HepG2 (cell line): ENCODE data around the gene VAMP2. TPM values are rescaled to one million over a fixed set of nuclear protein-coding genes. Genes with fewer than 3 reads are reported as not detected.

Source experiments
- HIVEP1 ChIP-seq: sonication (generic); formaldehyde crosslinking; IDR thresholded peaks from 2 replicates; pipeline ENCODE4 v1.4.0; 2020; ENCODE audit warnings: mild to moderate bottlenecking, missing genetic modification reagents
- MBD4 ChIP-seq: IDR thresholded peaks from 2 replicates; pipeline ENCODE4 v1.6.1; 2012; ENCODE audit warnings: low read length, inconsistent platforms, borderline replicate concordance
- NR3C1 ChIP-seq: sonication (generic); formaldehyde crosslinking; IDR thresholded peaks from 2 replicates; pipeline ENCODE4 v1.4.0; 2020; ENCODE audit warnings: missing genetic modification reagents
- PHF20 ChIP-seq: sonication (generic); formaldehyde crosslinking; IDR thresholded peaks from 2 replicates; pipeline ENCODE4 v1.5.0; 2020; ENCODE audit warnings: mild to moderate bottlenecking, missing genetic modification reagents
- RBM22 ChIP-seq: fragments of 200-400 bp; formaldehyde crosslinking; optimal IDR thresholded peaks from 2 replicates; pipeline ENCODE3; 2017; ENCODE audit warnings: mild to moderate bottlenecking, low read length, moderate library complexity
- RFXAP ChIP-seq: sonication (generic); formaldehyde crosslinking; IDR thresholded peaks from 2 replicates; pipeline ENCODE4 v1.4.0; 2020; ENCODE audit warnings: missing genetic modification reagents, borderline replicate concordance
- ZBTB3 ChIP-seq: sonication (generic); formaldehyde crosslinking; IDR thresholded peaks from 2 replicates; pipeline ENCODE4 v1.4.0; 2020; ENCODE audit warnings: low read depth, mild to moderate bottlenecking, moderate library complexity, missing genetic modification reagents, borderline replicate concordance
- ZNF24 ChIP-seq: fragments of 450-650 bp; IDR thresholded peaks from 2 replicates; pipeline ENCODE4 v1.6.1; 2017; ENCODE audit warnings: antibody characterized with exemption, mild to moderate bottlenecking
- ZNF670 ChIP-seq: sonication (generic); formaldehyde crosslinking; IDR thresholded peaks from 2 replicates; pipeline ENCODE4 v1.8.0; 2022; ENCODE audit warnings: mild to moderate bottlenecking, missing genetic modification reagents, borderline replicate concordance
- polyA plus RNA-seq, 8 experiments: library from polyadenylated mRNA; depleted of rRNA in 3 of 8; stranded (reverse) in 7 of 8; unstranded in 1 of 8; fragments of >200 nt; fragmentation: Illumina TruSeq in 4 of 8; extraction: Trizol in 4 of 8; gene quantifications; 2 replicates each; pipeline versions ENCODE4 v1.2.1 to v1.2.3, GENCODE V29; 2011 to 2016; ENCODE audit warnings: low read depth in 4 of 8, missing spikeins in 1 of 8, mixed read lengths in 1 of 8; ENCODE audit not compliant: insufficient read depth in 1 of 8
- total RNA-seq, 5 experiments: library from RNA; depleted of rRNA; stranded (reverse); fragments of >200 nt; fragmentation: Illumina TruSeq; extraction: Trizol; gene quantifications; 2 replicates each; pipeline ENCODE4 v1.2.3, GENCODE V29; 2016; ENCODE audit warnings: low read depth in 1 of 5
- TF ChIP-seq, protein P1 (sequence below): conservative IDR thresholded peaks from 2 replicates; pipeline ENCODE4 v1.6.1; 2018; ENCODE audit warnings: missing genetic modification reagents
- TF ChIP-seq, protein P2 (sequence below): sonication (generic); formaldehyde crosslinking; IDR thresholded peaks from 2 replicates; pipeline ENCODE4 v1.5.0; 2020; ENCODE audit warnings: missing genetic modification reagents
- TF ChIP-seq, protein P3 (sequence below): sonication (generic); formaldehyde crosslinking; IDR thresholded peaks from 2 replicates; pipeline ENCODE4 v1.4.0; 2020; ENCODE audit warnings: missing genetic modification reagents
- TF ChIP-seq, protein P4 (sequence below): sonication (generic); formaldehyde crosslinking; IDR thresholded peaks from 2 replicates; pipeline ENCODE4 v1.5.0; 2020; ENCODE audit warnings: mild to moderate bottlenecking, missing genetic modification reagents, borderline replicate concordance
- TF ChIP-seq, protein P5 (sequence below): IDR thresholded peaks from 2 replicates; pipeline ENCODE4 v1.6.1; 2016; ENCODE audit warnings: missing compliant biosample characterization, missing genetic modification reagents, borderline replicate concordance
- TF ChIP-seq, protein P6 (sequence below): IDR thresholded peaks from 2 replicates; pipeline ENCODE4 v1.6.1; 2012; ENCODE audit warnings: inconsistent platforms
- TF ChIP-seq, protein P7 (sequence below): sonication (generic); formaldehyde crosslinking; IDR thresholded peaks from 2 replicates; pipeline ENCODE4 v1.8.1; 2022; ENCODE audit warnings: mild to moderate bottlenecking, missing genetic modification reagents
- TF ChIP-seq, protein P8 (sequence below): sonication (generic); formaldehyde crosslinking; conservative IDR thresholded peaks from 2 replicates; pipeline ENCODE4 v1.8.1; 2023; ENCODE audit warnings: missing genetic modification reagents

Gene VAMP2
- total and polyA plus RNA-seq, 2 of the 13 experiments (the other 11 are each of a cell fraction or from before 2014, with no cell fraction given), result 3.9 to 17.2 TPM

DNA sequence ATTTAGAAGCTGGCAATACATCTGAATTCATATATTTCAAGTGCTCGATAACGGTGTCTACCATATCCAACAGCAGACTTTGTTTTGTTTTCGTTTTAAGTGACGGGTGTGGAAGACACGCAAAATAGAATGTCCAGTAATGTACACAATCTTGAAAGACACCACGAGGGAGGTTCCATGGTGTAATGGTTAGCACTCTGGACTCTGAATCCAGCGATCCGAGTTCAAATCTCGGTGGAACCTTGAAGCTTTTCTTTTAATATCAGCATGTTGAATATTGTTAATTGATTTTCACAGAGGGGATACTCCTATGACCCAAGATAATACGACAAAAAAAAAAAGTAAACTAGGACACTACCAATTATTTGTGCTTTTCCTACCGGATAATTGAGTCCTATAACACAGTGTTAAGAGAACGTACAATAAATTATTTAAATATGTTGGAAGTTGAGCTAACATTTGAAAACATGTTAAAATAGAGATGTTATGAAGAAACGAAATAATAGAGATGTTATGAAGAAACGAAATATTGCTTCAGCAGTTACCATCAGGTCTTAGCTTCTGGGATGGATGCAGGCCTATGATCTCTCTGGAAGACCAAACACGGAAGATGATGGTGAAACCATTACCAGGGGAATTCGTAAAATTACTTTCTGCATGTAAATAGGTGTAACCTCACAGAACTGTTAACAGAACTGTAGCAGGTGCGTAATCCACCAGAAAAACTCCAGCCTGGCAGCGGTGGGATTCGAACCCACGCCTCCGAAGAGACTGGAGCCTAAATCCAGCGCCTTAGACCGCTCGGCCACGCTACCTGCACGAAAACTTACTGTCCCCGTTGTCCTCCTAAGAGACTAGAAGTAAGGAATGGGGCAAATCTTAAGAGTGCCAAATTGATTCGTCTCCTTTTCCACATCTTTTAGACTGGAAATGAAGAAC, 42.9 kb downstream of the VAMP2 start (continued):
- peak; percentile 97 for TF ChIP-seq RBM22
- TF ChIP-seq, protein P1, sequence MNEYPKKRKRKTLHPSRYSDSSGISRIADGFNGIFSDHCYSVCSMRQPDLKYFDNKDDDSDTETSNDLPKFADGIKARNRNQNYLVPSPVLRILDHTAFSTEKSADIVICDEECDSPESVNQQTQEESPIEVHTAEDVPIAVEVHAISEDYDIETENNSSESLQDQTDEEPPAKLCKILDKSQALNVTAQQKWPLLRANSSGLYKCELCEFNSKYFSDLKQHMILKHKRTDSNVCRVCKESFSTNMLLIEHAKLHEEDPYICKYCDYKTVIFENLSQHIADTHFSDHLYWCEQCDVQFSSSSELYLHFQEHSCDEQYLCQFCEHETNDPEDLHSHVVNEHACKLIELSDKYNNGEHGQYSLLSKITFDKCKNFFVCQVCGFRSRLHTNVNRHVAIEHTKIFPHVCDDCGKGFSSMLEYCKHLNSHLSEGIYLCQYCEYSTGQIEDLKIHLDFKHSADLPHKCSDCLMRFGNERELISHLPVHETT (CRISPR knock-in tag), result no peak
- TF ChIP-seq, protein P2, sequence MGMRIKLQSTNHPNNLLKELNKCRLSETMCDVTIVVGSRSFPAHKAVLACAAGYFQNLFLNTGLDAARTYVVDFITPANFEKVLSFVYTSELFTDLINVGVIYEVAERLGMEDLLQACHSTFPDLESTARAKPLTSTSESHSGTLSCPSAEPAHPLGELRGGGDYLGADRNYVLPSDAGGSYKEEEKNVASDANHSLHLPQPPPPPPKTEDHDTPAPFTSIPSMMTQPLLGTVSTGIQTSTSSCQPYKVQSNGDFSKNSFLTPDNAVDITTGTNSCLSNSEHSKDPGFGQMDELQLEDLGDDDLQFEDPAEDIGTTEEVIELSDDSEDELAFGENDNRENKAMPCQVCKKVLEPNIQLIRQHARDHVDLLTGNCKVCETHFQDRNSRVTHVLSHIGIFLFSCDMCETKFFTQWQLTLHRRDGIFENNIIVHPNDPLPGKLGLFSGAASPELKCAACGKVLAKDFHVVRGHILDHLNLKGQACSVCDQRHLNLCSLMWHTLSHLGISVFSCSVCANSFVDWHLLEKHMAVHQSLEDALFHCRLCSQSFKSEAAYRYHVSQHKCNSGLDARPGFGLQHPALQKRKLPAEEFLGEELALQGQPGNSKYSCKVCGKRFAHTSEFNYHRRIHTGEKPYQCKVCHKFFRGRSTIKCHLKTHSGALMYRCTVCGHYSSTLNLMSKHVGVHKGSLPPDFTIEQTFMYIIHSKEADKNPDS, result no peak; the same call in 1 of the 2 replicates
- no peak for TF ChIP-seq ZNF670
- TF ChIP-seq RFXAP, result no peak
- TF ChIP-seq ZNF24, result peak; percentile 99
- TF ChIP-seq ZBTB3 (CRISPR knock-in tag), result no peak
- TF ChIP-seq, protein P3, sequence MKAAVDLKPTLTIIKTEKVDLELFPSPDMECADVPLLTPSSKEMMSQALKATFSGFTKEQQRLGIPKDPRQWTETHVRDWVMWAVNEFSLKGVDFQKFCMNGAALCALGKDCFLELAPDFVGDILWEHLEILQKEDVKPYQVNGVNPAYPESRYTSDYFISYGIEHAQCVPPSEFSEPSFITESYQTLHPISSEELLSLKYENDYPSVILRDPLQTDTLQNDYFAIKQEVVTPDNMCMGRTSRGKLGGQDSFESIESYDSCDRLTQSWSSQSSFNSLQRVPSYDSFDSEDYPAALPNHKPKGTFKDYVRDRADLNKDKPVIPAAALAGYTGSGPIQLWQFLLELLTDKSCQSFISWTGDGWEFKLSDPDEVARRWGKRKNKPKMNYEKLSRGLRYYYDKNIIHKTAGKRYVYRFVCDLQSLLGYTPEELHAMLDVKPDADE (CRISPR knock-in tag), result no peak
- TF ChIP-seq, protein P4, sequence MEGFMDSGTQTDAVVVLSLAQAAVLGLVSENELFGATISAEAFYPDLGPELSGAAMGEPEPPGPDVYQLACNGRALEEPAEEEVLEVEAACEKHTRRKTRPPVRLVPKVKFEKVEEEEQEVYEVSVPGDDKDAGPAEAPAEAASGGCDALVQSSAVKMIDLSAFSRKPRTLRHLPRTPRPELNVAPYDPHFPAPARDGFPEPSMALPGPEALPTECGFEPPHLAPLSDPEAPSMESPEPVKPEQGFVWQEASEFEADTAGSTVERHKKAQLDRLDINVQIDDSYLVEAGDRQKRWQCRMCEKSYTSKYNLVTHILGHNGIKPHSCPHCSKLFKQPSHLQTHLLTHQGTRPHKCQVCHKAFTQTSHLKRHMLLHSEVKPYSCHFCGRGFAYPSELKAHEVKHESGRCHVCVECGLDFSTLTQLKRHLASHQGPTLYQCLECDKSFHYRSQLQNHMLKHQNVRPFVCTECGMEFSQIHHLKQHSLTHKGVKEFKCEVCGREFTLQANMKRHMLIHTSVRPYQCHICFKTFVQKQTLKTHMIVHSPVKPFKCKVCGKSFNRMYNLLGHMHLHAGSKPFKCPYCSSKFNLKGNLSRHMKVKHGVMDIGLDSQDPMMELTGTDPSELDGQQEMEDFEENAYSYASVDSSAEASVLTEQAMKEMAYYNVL, result peak; percentile 20; the same call in 1 of the 2 replicates
- TF ChIP-seq, protein P5, sequence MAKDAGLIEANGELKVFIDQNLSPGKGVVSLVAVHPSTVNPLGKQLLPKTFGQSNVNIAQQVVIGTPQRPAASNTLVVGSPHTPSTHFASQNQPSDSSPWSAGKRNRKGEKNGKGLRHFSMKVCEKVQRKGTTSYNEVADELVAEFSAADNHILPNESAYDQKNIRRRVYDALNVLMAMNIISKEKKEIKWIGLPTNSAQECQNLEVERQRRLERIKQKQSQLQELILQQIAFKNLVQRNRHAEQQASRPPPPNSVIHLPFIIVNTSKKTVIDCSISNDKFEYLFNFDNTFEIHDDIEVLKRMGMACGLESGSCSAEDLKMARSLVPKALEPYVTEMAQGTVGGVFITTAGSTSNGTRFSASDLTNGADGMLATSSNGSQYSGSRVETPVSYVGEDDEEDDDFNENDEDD, result 0 out of 2 replicates have a peak, but pooled peaks have one; percentile 25
- TF ChIP-seq MBD4, result no peak
- TF ChIP-seq NR3C1 (CRISPR knock-in tag), result no peak
- no peak for TF ChIP-seq PHF20
- TF ChIP-seq, protein P6, sequence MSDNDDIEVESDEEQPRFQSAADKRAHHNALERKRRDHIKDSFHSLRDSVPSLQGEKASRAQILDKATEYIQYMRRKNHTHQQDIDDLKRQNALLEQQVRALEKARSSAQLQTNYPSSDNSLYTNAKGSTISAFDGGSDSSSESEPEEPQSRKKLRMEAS, result peak; percentile 34
- TF ChIP-seq, protein P7, sequence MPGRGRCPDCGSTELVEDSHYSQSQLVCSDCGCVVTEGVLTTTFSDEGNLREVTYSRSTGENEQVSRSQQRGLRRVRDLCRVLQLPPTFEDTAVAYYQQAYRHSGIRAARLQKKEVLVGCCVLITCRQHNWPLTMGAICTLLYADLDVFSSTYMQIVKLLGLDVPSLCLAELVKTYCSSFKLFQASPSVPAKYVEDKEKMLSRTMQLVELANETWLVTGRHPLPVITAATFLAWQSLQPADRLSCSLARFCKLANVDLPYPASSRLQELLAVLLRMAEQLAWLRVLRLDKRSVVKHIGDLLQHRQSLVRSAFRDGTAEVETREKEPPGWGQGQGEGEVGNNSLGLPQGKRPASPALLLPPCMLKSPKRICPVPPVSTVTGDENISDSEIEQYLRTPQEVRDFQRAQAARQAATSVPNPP (CRISPR knock-in tag), result no peak
- TF ChIP-seq, protein P8, sequence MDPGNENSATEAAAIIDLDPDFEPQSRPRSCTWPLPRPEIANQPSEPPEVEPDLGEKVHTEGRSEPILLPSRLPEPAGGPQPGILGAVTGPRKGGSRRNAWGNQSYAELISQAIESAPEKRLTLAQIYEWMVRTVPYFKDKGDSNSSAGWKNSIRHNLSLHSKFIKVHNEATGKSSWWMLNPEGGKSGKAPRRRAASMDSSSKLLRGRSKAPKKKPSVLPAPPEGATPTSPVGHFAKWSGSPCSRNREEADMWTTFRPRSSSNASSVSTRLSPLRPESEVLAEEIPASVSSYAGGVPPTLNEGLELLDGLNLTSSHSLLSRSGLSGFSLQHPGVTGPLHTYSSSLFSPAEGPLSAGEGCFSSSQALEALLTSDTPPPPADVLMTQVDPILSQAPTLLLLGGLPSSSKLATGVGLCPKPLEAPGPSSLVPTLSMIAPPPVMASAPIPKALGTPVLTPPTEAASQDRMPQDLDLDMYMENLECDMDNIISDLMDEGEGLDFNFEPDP (CRISPR knock-in tag), result no peak
- TF ChIP-seq HIVEP1, result no peak
